Mesendoderm (in vitro differentiated cells): ENCODE data around the gene DMD.
"Not testable (repeated sequence)": the region's sequence is repeated elsewhere in the genome, so short reads cannot be mapped to it uniquely, and the experiment has no call there.

Experiments
- DNase-seq: peaks from one replicate; pipeline ENCODE4 v3.0.0; 2013
- H2AK5ac ChIP-seq: 2 replicates; pipeline ENCODE4 v1.6.1; 2013; ENCODE audit warnings: low read length, inconsistent platforms
- H2BK120ac ChIP-seq: 2 replicates; pipeline ENCODE4 v1.6.1; 2013; ENCODE audit warnings: low read depth, mild to moderate bottlenecking, low read length, moderate library complexity, mixed read lengths
- H2BK15ac ChIP-seq: replicated peaks from 2 replicates; pipeline ENCODE4 v1.6.1; 2013; ENCODE audit warnings: low read depth, mild to moderate bottlenecking, moderate library complexity
- H2BK5ac ChIP-seq: 2 replicates; pipeline ENCODE4 v1.6.1; 2013; ENCODE audit warnings: low read length, inconsistent platforms
- H3K18ac ChIP-seq: 2 replicates; pipeline ENCODE4 v1.6.1; 2013; ENCODE audit warnings: mild to moderate bottlenecking, low read length, mixed read lengths
- H3K23ac ChIP-seq: one replicate; pipeline ENCODE4 v1.6.1; 2013; ENCODE audit warnings: low read length
- H3K27ac ChIP-seq: 2 replicates; pipeline ENCODE4 v1.5.1; 2013; ENCODE audit warnings: low read depth, mild to moderate bottlenecking, inconsistent platforms, low read length, moderate library complexity
- H3K27me3 ChIP-seq: 2 replicates; pipeline ENCODE4 v1.6.1; 2013; ENCODE audit warnings: low read length, control low read depth, mild to moderate bottlenecking, inconsistent platforms; ENCODE audit not compliant: insufficient read depth, poor library complexity
- H3K36me3 ChIP-seq: 2 replicates; pipeline ENCODE4 v1.6.1; 2013; ENCODE audit warnings: low read length, inconsistent platforms; ENCODE audit not compliant: control insufficient read depth, insufficient read depth
- H3K4ac ChIP-seq: one replicate; pipeline ENCODE4 v1.6.1; 2013; ENCODE audit warnings: low read depth, mild to moderate bottlenecking, low read length, moderate library complexity
- H3K4me1 ChIP-seq: 2 replicates; pipeline ENCODE4 v1.6.1; 2013; ENCODE audit warnings: low read depth, low read length, inconsistent platforms; ENCODE audit not compliant: control insufficient read depth
- H3K4me2 ChIP-seq: 2 replicates; pipeline ENCODE4 v1.6.1; 2013; ENCODE audit warnings: low read length
- H3K4me3 ChIP-seq: 2 replicates; pipeline ENCODE4 v1.5.1; 2013; ENCODE audit warnings: mild to moderate bottlenecking, low read length
- H3K56ac ChIP-seq: one replicate; pipeline ENCODE4 v1.6.1; 2013; ENCODE audit warnings: low read length
- H3K79me1 ChIP-seq: 2 replicates; pipeline ENCODE4 v1.6.1; 2013; ENCODE audit warnings: low read length, inconsistent platforms
- H3K79me2 ChIP-seq: 2 replicates; pipeline ENCODE4 v1.6.1; 2013; ENCODE audit warnings: mild to moderate bottlenecking, low read length; ENCODE audit not compliant: control insufficient read depth, insufficient read depth
- H3K9ac ChIP-seq: 2 replicates; pipeline ENCODE4 v1.6.1; 2013; ENCODE audit warnings: low read length, inconsistent platforms
- H4K5ac ChIP-seq: one replicate; pipeline ENCODE4 v1.6.1; 2013; ENCODE audit warnings: low read length
- H4K8ac ChIP-seq: one replicate; pipeline ENCODE4 v1.6.1; 2013; ENCODE audit warnings: low read depth, mild to moderate bottlenecking, control low read depth, low read length, moderate library complexity
- WGBS: extraction: QIAGEN DNeasy Blood & Tissue Kit; methylation state at CpG from one replicate; pipeline ENCODE4 v1.1.7; 2013; ENCODE audit warnings: low lambda C conversion rate, missing lambda C conversion rate; ENCODE audit not compliant: insufficient coverage; ENCODE audit errors: extremely low coverage; 5-methylcytosine and 5-hydroxymethylcytosine counted together

Gene DMD

GRCh38 chrX:32538554-32538953 lies 672.8 kb downstream of the DMD start:
- Histone ChIP-seq H3K79me2 (no peaks in the 10 kb centered on the region), H2BK15ac (no peak overlapping the region), H2BK5ac (no peak overlapping the region), H3K27ac (no peak overlapping the region), H3K4me1 (no peaks in the 10 kb centered on the region), H3K56ac (no peak overlapping the region), H3K4ac (no peak overlapping the region), H3K27me3 (no peaks in the 10 kb centered on the region), H3K18ac (no peak overlapping the region), H3K79me1 (no peaks in the 10 kb centered on the region), H3K23ac (no peak overlapping the region), H3K4me2 (no peak overlapping the region), H3K36me3 (no peaks in the 10 kb centered on the region), H2BK120ac (no peak overlapping the region), H3K9ac (no peak overlapping the region), H3K4me3 (no peak overlapping the region), H4K5ac (no peak overlapping the region), H4K8ac (no peak overlapping the region), H2AK5ac (no peak overlapping the region)
- WGBS, result no CpG with 5 or more reads among the region's 8 CpGs
- DNase-seq, result no peak

- no peaks in the 10 kb centered on the region for H3K79me1 ChIP-seq
- no peak overlapping the region for H3K18ac ChIP-seq
- H2AK5ac ChIP-seq, result no peak overlapping the region
- no peak overlapping the region for H3K4me2 ChIP-seq
- no peak overlapping the region for H3K56ac ChIP-seq
- no peak overlapping the region for H3K27ac ChIP-seq
- no peaks in the 10 kb centered on the region for H3K36me3 ChIP-seq
- H3K79me2 ChIP-seq, result no peaks in the 10 kb centered on the region
- H2BK120ac ChIP-seq, result no peak overlapping the region
- H2BK5ac ChIP-seq, result no peak overlapping the region
- H3K4me3 ChIP-seq, result no peak overlapping the region
- H3K9ac ChIP-seq, result no peak overlapping the region
- no peak overlapping the region for H2BK15ac ChIP-seq
- H3K4ac ChIP-seq, result no peak overlapping the region
- WGBS, result no CpG with 5 or more reads among the region's 4 CpGs
- no peaks in the 10 kb centered on the region for H3K4me1 ChIP-seq
- no peak overlapping the region for H3K23ac ChIP-seq
- no peaks in the 10 kb centered on the region for H3K27me3 ChIP-seq
- no peak for DNase-seq
- no peak overlapping the region for H4K5ac ChIP-seq
- no peak overlapping the region for H4K8ac ChIP-seq
These were observed 677.5 kb downstream of the DMD start for GRCh38 chrX:32533848-32534247.

- no peak for DNase-seq
- H3K79me1 ChIP-seq, result no peaks in the 10 kb centered on the region
- no peaks in the 10 kb centered on the region for H3K27me3 ChIP-seq
- H2BK15ac ChIP-seq, result no peak overlapping the region
- no peak overlapping the region for H3K4me3 ChIP-seq
- no peak overlapping the region for H4K8ac ChIP-seq
- no peak overlapping the region for H3K18ac ChIP-seq
- no peak overlapping the region for H3K9ac ChIP-seq
- no peak overlapping the region for H2AK5ac ChIP-seq
- no peak overlapping the region for H4K5ac ChIP-seq
- H3K27ac ChIP-seq, result no peak overlapping the region
- no peak overlapping the region for H2BK120ac ChIP-seq
- no peaks in the 10 kb centered on the region for H3K4me1 ChIP-seq
- H3K23ac ChIP-seq, result no peak overlapping the region
- H3K4me2 ChIP-seq, result no peak overlapping the region
- H2BK5ac ChIP-seq, result no peak overlapping the region
- no CpG with 5 or more reads among the region's 4 CpGs for WGBS
- H3K36me3 ChIP-seq, result no peaks in the 10 kb centered on the region
- no peak overlapping the region for H3K56ac ChIP-seq
- no peak overlapping the region for H3K4ac ChIP-seq
- H3K79me2 ChIP-seq, result no peaks in the 10 kb centered on the region
These were observed 679.1 kb downstream of the DMD start for GRCh38 chrX:32532262-32532661.

- DNase-seq, result peak; percentile 48
- Histone ChIP-seq H3K9ac (no peak overlapping the region), H3K27ac (no peak overlapping the region), H2BK120ac (no peak overlapping the region), H3K4me1 (no peaks in the 10 kb centered on the region), H3K79me2 (no peaks in the 10 kb centered on the region), H3K27me3 (no peaks in the 10 kb centered on the region), H3K36me3 (no peaks in the 10 kb centered on the region), H2BK15ac (no peak overlapping the region), H3K4me3 (no peak overlapping the region), H3K23ac (no peak overlapping the region), H3K4ac (no peak overlapping the region), H2BK5ac (no peak overlapping the region), H3K4me2 (no peak overlapping the region), H3K56ac (no peak overlapping the region), H3K18ac (no peak overlapping the region), H4K5ac (no peak overlapping the region), H3K79me1 (no peaks in the 10 kb centered on the region), H4K8ac (no peak overlapping the region), H2AK5ac (no peak overlapping the region)
- no CpG with 5 or more reads among the region's 3 CpGs for WGBS
These were observed 680.4 kb downstream of the DMD start for GRCh38 chrX:32530802-32531403.

- not testable (repeated sequence) for H3K4me1 ChIP-seq, H3K56ac ChIP-seq, H3K36me3 ChIP-seq
These were observed 682.9 kb downstream of the DMD start for GRCh38 chrX:32528451-32528850.

GRCh38 chrX:32525234-32525633 lies 686.1 kb downstream of the DMD start:
- Histone ChIP-seq H4K8ac (no peak overlapping the region), H3K4me3 (no peak overlapping the region), H3K36me3 (no peaks in the 10 kb centered on the region), H3K23ac (no peak overlapping the region), H2AK5ac (no peak overlapping the region), H3K9ac (no peak overlapping the region), H3K27me3 (no peaks in the 10 kb centered on the region), H2BK120ac (no peak overlapping the region), H3K79me1 (no peaks in the 10 kb centered on the region), H3K4me2 (no peak overlapping the region), H3K27ac (no peak overlapping the region), H3K18ac (no peak overlapping the region), H3K4ac (no peak overlapping the region), H2BK5ac (no peak overlapping the region), H3K79me2 (no peaks in the 10 kb centered on the region), H4K5ac (no peak overlapping the region), H2BK15ac (no peak overlapping the region), H3K56ac (no peak overlapping the region), H3K4me1 (no peaks in the 10 kb centered on the region)
- no peak for DNase-seq
- WGBS, result no CpG with 5 or more reads among the region's 5 CpGs

More at GRCh38 chrX:32528451-32528850, 682.9 kb downstream of the DMD start:
- H3K4me2 ChIP-seq, H2BK120ac ChIP-seq, H3K18ac ChIP-seq, H3K4ac ChIP-seq, H2BK15ac ChIP-seq, H2BK5ac ChIP-seq, H3K4me3 ChIP-seq, H3K9ac ChIP-seq, H4K5ac ChIP-seq, H4K8ac ChIP-seq, H2AK5ac ChIP-seq, H3K79me1 ChIP-seq, H3K27me3 ChIP-seq, H3K79me2 ChIP-seq, H3K27ac ChIP-seq, H3K23ac ChIP-seq: not testable (repeated sequence)
- DNase-seq, result peak; percentile 87
